Osteocyte (in vitro differentiated cells): ENCODE results near the gene ETNK2. TPM values are rescaled to one million over a fixed set of nuclear protein-coding genes. Genes with fewer than 3 reads are reported as not detected.

Experiments used
- DNase-seq: peaks from one replicate; pipeline ENCODE4 v3.0.0; 2021; ENCODE audit warnings: mixed read lengths; ENCODE audit not compliant: unreplicated experiment; ENCODE audit errors: extremely low spot score
- H3K27ac Mint-ChIP-seq: one replicate; pipeline ENCODE4 v1.8.0; 2021; ENCODE audit warnings: mild to moderate bottlenecking, mixed read lengths; ENCODE audit not compliant: unreplicated experiment
- H3K27me3 Mint-ChIP-seq: one replicate; pipeline ENCODE4 v1.8.0; 2021; ENCODE audit warnings: mixed read lengths; ENCODE audit not compliant: unreplicated experiment
- H3K36me3 Mint-ChIP-seq: one replicate; pipeline ENCODE4 v1.8.0; 2021; ENCODE audit warnings: mixed read lengths; ENCODE audit not compliant: unreplicated experiment
- H3K4me1 Mint-ChIP-seq: one replicate; pipeline ENCODE4 v1.8.0; 2021; ENCODE audit warnings: mixed read lengths; ENCODE audit not compliant: unreplicated experiment
- H3K4me3 Mint-ChIP-seq: one replicate; pipeline ENCODE4 v1.8.0; 2021; ENCODE audit warnings: mild to moderate bottlenecking, moderate library complexity, mixed read lengths; ENCODE audit not compliant: unreplicated experiment
- H3K9me3 Mint-ChIP-seq: one replicate; pipeline ENCODE4 v1.8.0; 2021; ENCODE audit warnings: mixed read lengths; ENCODE audit not compliant: unreplicated experiment
- total RNA-seq: library from RNA; stranded (reverse); gene quantifications from 2 replicates; pipeline ENCODE4 v1.2.1, GENCODE V29; 2021
- TF ChIP-seq, protein P1 (sequence below): fragments of 200-600 bp; sonication (generic); IDR thresholded peaks from 2 replicates; pipeline ENCODE4 v1.5.0; 2021; ENCODE audit warnings: antibody characterized with exemption, mild to moderate bottlenecking, moderate library complexity

Gene ETNK2
- total RNA-seq, 1 donor from 2014 or later: 15.4 TPM

DNA sequence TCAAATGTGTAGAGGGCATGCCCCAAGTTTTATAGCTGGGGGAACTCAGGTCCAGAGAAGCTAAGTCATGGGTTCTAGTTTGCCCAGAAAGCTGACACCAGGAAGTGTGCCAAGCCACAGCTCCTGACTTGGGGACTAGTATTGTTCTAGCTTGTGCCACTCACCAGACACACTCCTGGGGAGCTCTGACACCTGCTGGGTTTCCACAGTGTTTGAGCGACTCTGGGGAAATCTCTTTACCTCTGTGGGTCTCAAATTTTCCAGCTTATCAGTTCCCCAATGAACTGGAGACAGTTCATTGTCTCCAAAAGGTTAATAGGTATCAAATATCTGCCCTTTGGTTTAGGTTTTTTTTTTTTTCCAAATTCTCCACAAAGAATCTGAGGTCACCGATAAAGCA is 40.2 kb upstream of the ETNK2 start:
- no peaks in the 10 kb centered on the region for H3K36me3 Mint-ChIP-seq
- H3K4me3 Mint-ChIP-seq: no peak overlapping the region
- no peak overlapping the region for H3K27ac Mint-ChIP-seq
- H3K27me3 Mint-ChIP-seq: peaks cover 52% of the 10 kb centered on the region
- H3K4me1 Mint-ChIP-seq: peaks cover 20% of the 10 kb centered on the region
- TF ChIP-seq, protein P1, sequence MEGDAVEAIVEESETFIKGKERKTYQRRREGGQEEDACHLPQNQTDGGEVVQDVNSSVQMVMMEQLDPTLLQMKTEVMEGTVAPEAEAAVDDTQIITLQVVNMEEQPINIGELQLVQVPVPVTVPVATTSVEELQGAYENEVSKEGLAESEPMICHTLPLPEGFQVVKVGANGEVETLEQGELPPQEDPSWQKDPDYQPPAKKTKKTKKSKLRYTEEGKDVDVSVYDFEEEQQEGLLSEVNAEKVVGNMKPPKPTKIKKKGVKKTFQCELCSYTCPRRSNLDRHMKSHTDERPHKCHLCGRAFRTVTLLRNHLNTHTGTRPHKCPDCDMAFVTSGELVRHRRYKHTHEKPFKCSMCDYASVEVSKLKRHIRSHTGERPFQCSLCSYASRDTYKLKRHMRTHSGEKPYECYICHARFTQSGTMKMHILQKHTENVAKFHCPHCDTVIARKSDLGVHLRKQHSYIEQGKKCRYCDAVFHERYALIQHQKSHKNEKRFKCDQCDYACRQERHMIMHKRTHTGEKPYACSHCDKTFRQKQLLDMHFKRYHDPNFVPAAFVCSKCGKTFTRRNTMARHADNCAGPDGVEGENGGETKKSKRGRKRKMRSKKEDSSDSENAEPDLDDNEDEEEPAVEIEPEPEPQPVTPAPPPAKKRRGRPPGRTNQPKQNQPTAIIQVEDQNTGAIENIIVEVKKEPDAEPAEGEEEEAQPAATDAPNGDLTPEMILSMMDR: no peak
- H3K9me3 Mint-ChIP-seq: no peaks in the 10 kb centered on the region
- DNase-seq: no peak

- Mint-ChIP-seq H3K9me3 (no peaks in the 10 kb centered on the region), H3K36me3 (no peaks in the 10 kb centered on the region), H3K27ac (no peak overlapping the region), H3K27me3 (peaks cover 57% of the 10 kb centered on the region), H3K4me1 (peaks cover 18% of the 10 kb centered on the region), H3K4me3 (no peak overlapping the region)
- no peak for DNase-seq
- TF ChIP-seq, protein P1: no peak
Observed at GRCh38 chr1:204191456-204191855, 39.6 kb upstream of the ETNK2 start.

DNA sequence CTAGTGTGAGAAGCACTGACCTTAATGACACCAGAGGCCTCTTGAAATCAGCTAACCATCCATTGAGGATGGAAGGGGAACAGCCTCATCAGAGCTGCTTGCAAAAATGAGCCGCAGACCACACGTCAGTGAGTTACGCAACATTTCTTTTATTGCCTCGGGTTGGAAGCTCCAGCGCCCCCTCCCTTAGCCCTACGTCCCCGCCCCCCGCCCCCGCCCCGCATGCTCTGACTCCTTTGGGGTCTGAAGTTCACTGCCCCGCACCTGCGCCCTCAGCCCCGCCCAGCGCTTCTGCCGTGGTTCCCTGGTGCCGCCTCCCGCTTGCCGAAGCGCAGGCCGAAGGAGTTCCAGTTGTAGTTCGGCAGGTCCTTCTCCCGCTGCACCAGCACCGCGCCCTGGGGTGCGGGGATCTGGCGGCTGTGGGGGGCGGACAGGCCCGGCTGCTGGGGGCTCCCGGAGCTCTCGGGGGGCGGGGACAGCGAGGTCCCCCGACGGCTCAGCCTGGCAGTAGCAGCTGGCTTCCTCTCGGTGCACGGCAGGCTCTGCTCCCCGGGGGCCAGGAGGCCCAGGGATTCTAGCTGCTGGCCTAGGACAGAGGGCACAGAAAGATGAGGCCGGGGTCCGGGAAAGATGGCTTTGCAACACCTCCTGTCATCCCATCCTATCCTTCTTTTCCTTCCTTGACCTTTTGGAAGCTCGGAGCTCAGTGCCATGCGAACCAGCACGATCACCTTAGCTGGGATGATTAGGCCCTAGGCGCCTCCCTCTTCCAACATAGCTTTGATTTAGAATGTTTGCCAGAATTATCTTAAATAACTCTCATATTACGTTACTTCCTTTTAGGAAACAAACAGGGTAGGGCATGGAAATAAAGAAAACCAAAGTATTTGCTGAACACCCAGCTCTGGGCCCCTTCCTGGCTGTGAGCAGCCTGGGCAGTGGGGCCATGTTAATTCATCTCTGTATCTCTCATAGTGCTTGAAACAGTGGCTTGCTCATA is 38.7 kb upstream of the ETNK2 start:
- TF ChIP-seq, protein P1: no peak
- H3K9me3 Mint-ChIP-seq: no peaks in the 10 kb centered on the region
- H3K27ac Mint-ChIP-seq: no peak overlapping the region
- H3K4me1 Mint-ChIP-seq: peaks cover 8% of the 10 kb centered on the region
- H3K27me3 Mint-ChIP-seq: peaks cover 65% of the 10 kb centered on the region
- no peak overlapping the region for H3K4me3 Mint-ChIP-seq
- DNase-seq: no peak
- H3K36me3 Mint-ChIP-seq: no peaks in the 10 kb centered on the region

DNA sequence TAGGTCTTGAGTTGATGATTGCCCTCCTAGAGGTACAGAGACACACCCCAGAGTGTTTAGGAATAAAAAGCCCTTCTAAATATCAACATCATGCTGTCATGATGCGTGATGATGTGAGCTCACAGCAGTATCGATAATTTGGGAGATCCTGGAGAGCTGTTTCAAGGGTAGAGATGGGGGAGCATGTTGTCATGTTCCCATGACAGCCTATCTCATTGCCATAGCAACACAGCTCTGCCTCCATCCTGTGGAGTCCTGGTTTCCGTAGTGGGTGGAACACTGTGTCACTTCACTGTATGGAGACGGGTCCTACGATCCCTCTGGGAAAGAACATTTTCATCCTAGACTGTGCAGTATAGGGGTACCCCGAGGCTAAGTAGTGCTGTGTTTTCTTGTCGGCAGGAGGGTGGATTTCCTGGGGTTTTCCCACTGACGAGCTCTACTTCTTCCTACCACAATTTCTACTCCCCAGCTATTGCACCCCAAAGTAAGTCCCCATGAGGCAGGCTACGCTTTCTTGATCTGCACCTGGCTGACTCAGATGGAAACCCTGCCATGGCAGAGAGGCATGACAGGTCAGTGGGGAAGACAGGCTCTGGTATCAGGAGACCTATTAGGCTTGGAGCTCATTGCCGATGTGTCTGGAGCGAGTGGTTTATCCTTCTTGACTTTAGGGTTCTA is 37.3 kb upstream of the ETNK2 start:
- Mint-ChIP-seq H3K27me3 (peaks cover 73% of the 10 kb centered on the region), H3K4me3 (no peak overlapping the region), H3K4me1 (peaks cover 8% of the 10 kb centered on the region), H3K27ac (no peak overlapping the region), H3K9me3 (no peaks in the 10 kb centered on the region), H3K36me3 (no peaks in the 10 kb centered on the region)
- TF ChIP-seq, protein P1: no peak
- DNase-seq: no peak

DNA sequence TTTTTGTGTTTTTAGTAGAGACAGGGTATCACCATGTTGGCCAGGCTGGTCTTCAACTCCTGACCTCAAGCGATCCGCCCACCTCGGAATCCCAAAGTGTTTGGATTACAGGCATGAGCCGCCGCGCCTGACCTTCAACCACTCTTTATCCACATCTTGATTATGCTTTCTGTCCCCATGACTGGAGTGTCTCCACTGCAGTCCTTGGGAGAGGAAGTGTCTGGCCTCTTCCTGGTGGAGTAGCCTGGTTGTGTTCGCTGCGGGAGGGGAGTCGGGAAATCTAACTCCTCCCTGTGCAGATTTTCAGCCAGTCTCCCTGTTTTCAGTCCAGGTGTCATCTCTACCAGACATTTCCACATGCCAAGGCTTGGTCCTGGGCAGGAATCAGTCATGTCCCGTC is 34.8 kb upstream of the ETNK2 start:
- H3K4me3 Mint-ChIP-seq: no peak overlapping the region
- H3K9me3 Mint-ChIP-seq: no peaks in the 10 kb centered on the region
- TF ChIP-seq, protein P1: no peak
- H3K27ac Mint-ChIP-seq: no peak overlapping the region
- peaks cover 8% of the 10 kb centered on the region for H3K4me1 Mint-ChIP-seq
- H3K36me3 Mint-ChIP-seq: no peaks in the 10 kb centered on the region
- peaks cover 63% of the 10 kb centered on the region for H3K27me3 Mint-ChIP-seq
- no peak for DNase-seq
